ENCODE measurements around the gene RTF1.

DNA sequence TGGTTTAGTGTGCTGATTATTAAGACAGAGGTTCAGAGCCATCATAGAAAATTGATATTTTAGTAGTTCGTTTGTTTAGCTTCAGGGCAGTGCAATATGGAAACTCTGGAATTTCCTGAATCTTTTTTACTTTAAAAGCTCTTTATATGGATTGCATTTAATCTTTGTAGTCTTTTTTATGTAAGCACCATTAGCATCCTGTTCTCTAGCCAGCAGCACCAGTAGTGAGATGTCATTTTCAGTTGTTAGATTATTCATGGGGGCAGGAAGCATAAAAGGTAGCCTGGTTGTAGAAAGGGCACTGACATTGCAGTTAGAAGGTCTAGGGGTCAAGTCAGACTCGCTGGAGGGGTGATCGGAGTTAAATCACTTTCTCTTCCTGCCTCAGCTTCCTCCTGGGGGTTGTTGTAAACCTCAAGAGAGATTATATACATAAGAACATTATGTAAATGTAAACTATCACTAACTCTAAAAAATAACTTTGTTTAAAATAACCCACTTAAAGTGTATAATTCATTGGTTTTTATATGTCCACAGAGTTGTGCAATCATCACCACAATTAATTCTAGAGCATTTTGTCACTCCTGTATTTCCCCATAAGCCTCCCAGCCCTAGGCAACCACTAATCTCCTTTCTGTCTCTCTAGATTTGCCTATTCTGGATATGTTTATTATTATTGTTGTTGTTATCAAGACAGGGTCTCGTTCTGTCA is 45.3 kb downstream of the RTF1 start:
- TF ChIP-seq POLR2AphosphoS5 (IDR thresholded peaks at IDR 0.05; ENCODE audit: low read depth, low read length) (no peak), POLR2A (IDR thresholded peaks at IDR 0.05; ENCODE audit: low read depth, low read length) (no peak)
